Upper lobe of left lung (tissue), 4 donors: ENCODE data around the gene POLR2I.

ENCODE experiments used
- POLR2A ChIP-seq, 4 donors: fragments of 450-650 bp; IDR thresholded peaks; one replicate each; pipeline ENCODE4 v1.5.1; 2016 to 2017; ENCODE audit warnings: antibody characterized with exemption in 4 of 4, mild to moderate bottlenecking in 2 of 4
- POLR2AphosphoS5 ChIP-seq, 2 donors: sonication (generic); formaldehyde crosslinking; IDR thresholded peaks; one replicate each; pipeline ENCODE4 v1.5.1; 2017; ENCODE audit warnings: antibody characterized with exemption in 2 of 2
- TF ChIP-seq, protein P1 (sequence below), 6 experiments: fragments of 450-650 bp in 4 of 6; fragments of 200-600 bp in 2 of 6; sonication (generic) in 2 of 6; IDR thresholded peaks; one replicate each; pipeline ENCODE4 v1.5.1; 2016 to 2019; ENCODE audit warnings: antibody characterized with exemption in 6 of 6

DNA sequence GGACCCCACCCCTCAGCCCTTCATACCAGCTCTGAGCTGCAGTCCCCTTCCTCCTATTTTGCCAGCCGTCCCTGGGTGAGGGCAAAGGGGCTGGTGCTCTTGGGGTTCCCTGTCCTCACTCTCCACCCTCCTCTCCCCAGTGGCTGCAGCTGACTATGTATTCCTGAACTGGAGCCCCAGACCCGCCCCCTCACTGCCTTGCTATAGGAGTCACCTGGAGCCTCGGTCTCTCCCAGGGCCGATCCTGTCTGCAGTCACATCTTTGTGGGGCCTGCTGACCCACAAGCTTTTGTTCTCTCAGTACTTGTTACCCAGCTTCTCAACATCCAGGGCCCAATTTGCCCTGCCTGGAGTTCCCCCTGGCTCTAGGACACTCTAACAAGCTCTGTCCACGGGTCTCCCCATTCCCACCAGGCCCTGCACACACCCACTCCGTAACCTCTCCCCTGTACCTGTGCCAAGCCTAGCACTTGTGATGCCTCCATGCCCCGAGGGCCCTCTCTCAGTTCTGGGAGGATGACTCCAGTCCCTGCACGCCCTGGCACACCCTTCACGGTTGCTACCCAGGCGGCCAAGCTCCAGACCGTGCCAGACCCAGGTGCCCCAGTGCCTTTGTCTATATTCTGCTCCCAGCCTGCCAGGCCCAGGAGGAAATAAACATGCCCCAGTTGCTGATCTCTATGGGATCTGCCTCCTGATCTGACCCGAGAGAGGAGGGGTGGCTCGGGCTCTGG lies 35.2 kb upstream of the POLR2I start:
- TF ChIP-seq, protein P1, sequence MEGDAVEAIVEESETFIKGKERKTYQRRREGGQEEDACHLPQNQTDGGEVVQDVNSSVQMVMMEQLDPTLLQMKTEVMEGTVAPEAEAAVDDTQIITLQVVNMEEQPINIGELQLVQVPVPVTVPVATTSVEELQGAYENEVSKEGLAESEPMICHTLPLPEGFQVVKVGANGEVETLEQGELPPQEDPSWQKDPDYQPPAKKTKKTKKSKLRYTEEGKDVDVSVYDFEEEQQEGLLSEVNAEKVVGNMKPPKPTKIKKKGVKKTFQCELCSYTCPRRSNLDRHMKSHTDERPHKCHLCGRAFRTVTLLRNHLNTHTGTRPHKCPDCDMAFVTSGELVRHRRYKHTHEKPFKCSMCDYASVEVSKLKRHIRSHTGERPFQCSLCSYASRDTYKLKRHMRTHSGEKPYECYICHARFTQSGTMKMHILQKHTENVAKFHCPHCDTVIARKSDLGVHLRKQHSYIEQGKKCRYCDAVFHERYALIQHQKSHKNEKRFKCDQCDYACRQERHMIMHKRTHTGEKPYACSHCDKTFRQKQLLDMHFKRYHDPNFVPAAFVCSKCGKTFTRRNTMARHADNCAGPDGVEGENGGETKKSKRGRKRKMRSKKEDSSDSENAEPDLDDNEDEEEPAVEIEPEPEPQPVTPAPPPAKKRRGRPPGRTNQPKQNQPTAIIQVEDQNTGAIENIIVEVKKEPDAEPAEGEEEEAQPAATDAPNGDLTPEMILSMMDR (IDR thresholded peaks at IDR 0.05), result no peak
- TF ChIP-seq POLR2A (IDR thresholded peaks at IDR 0.05) (no peak), POLR2AphosphoS5 (IDR thresholded peaks at IDR 0.05) (no peak)
